Mesenteric fat pad (tissue), 1 donor: ENCODE data around the gene NUPR1. TPM values are rescaled to one million over a fixed set of nuclear protein-coding genes. Genes with fewer than 3 reads are reported as not detected.
"Not testable (repeated sequence)": the region's sequence is repeated elsewhere in the genome, so short reads cannot be mapped to it uniquely, and the experiment has no call there.

ENCODE experiments used
- DNase-seq: peaks from one replicate; pipeline ENCODE4 v3.0.0-alpha.2; 2020; ENCODE audit warnings: low spot score
- total RNA-seq: library from RNA; stranded (reverse); fragmentation: NEBNext Ultra II Directional; extraction: Animal tissue kit (Norgen Biotek cat#: 25700); gene quantifications from one replicate; pipeline ENCODE4 v1.2.1, GENCODE V29; 2021
- donor health status: DM: yes; HTN: yes; CAD: no.

NUPR1 gene
- total RNA-seq, 1 donor from 2014 or later: 116 TPM

- no peak for DNase-seq
Observed at GRCh38 chr16:28527985-28528384, 10.8 kb downstream of the NUPR1 start.

DNA sequence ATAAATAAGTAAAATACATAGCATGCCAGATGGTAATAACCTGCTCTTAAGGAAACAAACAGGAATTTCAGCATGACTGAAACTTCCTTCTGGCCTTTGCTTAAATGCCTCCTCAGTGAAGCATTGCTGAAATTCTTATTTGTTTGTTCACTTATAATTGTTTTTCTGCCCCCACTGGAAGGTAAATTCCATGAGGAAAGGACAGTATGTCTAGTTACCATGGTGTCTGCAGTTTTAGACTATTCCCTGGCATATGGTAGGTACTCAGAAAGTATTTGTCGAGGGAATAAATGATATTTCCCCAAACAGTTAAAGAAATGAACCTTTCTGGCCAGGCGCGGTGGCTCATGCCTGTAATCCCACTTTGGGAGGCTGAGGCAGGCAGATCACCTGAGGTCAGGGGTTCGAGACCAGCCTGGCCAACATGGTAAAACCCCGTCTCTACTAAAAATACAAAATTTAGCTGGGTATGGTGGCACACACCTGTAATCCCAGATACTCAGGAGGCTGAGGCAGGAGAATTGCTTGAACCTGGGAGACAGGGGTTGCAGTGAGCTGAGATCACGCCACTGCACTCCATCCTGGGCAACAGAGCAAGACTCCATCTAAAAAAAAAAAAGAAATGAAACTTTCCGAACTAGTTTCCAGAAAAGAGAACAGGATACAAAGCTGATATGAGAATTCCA lies 11.5 kb downstream of the NUPR1 start:
- not testable (repeated sequence) for DNase-seq

DNA sequence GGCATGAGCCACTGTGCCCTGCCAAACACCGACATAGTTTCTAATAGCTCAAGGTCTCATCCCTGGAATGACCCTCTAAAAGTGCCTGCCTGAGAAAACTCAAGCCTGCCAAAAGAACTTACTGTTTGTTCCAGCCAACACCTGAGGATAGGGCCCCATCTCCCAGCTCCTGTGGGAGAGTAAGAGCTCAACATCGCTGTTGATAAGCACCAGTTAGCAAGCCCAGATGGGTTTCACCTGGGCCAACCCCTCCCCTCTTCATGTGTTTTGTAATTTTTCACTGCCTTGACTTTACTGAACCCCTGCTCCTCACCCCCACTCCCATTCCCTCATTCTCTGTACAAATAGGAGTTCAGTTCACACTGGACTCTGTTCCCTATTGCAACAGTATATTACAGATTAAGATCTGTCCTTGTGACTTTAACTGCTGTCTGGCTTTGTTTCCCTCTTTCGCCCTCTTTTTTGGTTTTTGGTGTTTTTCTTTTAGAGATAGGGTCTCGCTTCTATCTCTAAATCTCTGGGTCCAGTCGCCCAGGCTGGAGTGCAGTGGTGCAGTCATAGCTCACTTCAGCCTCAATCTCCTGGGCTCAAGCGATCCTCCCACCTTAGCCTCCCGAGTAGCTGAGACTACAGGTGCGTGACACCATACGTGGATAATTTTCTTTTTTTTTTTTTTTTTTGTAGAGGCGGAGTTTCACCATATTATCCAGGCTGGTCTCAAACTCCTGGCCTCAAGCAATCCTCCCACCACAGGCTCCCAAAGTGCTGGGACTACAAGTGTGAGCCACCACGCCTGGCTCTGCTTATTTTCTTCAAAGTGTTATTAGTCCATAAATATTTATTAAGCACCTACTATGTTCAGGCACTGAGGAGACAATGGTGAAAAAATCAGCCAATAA lies 12.3 kb downstream of the NUPR1 start:
- no peak for DNase-seq

- no peak for DNase-seq
Observed at GRCh38 chr16:28524681-28525171, 14.0 kb downstream of the NUPR1 start.

- DNase-seq: no peak
Observed at GRCh38 chr16:28522792-28523191, 16.0 kb downstream of the NUPR1 start.

DNA sequence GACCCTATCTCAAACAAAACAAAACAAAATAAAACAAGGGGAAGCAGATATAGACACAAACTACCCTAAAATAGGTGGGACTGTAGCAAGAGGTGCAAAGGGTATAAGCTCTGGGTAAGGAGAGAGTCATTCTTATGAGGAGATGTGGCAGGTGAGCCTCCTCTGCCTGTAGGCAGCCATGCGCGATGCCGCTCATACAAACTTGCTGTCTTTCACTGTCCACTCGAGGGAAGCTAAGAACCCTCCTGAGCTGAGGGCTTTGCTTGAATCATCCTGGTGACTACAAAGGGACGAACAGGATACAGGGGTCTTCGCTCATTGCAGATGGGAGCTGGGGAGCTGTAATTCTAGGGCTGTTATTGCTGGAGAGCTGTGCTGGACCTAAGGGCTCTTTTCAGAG lies 17.3 kb downstream of the NUPR1 start:
- DNase-seq: no peak

DNA sequence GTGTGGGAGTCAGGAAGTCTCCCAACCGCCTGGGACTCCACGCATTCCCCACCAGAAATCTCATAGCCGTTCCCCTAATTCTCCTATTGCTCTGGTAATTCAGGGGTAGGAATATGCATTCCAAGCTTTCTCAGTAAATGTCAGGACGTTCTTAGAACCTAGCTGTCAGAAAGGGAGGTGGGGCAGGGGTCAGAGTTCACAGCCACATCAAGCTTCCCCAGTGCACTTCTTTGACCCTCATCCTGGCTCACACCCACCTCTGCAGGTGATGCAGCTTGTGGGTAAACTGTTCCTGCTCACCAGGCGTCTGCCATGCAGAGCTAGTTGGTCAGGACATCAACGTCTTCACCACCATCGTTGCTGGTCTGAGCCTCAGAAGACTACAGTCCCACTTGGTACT lies 18.1 kb downstream of the NUPR1 start:
- no peak for DNase-seq

DNA sequence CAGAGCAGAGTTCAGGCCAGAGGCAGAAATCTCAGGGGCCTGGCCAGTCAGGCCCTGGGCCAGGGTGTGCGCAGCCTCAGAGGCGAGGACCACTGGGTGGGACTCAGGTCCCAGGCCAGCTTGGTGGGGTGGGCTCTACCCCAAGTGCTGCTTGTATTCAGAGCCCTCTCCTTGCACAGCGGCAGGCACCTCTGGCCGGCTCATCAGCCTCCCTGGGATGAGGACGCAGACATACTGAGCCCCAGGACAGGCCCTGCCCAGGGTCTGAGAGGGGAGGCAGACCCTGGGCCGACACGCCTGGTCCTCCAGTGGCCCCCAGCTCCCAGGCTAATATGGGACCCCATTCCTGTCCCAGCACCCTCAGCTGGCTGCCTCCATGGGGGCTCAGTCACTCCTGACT lies 24.5 kb downstream of the NUPR1 start:
- DNase-seq: no peak

GRCh38 chr16:28513484-28514181 lies 25.1 kb downstream of the NUPR1 start:
- DNase-seq: no peak

DNA sequence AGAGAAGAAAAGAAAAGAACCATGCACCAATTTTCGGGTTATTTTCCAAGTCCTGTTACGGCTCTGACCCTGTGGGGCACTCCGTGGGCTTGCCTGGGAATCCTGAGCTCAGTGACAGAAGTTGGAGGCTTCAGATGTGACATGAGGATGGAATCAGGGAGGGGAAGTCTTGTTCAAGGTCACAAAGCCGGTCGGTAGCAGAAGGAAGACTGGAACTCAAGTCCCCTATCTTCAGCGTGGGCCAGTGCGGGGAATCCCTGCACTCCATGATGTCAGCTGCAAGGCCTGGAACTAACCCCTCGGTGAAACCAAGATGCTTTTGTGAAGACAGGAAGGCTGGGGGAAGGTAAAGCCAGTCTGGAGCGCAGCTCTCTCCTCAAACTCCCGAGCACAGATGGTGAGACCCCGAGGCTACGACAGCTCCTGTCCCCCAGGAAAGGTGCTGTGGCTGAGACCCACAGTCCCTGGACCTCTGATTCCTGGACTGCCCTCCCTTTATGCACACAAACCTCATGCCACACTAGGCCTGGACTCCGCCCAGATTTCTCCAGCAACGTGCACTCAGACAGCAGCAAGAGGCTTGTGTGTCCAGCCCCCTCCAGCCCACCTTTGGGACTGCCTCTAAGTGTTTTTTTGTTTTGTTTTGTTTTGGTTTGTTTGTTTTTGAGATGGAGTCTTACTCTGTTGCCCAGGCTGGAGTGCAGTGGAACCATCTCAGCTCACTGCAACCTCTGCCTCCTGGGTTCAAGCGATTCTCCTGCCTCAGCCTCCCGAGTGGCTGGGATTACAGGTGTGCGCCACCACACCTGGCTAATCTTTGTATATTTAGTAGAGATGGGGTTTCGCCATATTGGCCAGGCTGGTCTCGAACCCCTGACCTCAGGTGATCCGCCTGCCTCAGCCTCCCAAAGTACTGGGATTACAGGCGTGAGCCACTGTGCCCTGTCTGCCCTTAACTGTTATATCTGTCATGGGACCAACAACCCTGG lies 26.7 kb downstream of the NUPR1 start:
- no peak for DNase-seq

- DNase-seq: no peak
Observed at GRCh38 chr16:28511031-28511430, 27.7 kb downstream of the NUPR1 start.

GRCh38 chr16:28505489-28506137 lies 33.2 kb downstream of the NUPR1 start:
- no peak for DNase-seq

- DNase-seq: no peak
Observed at GRCh38 chr16:28504707-28505404, 33.9 kb downstream of the NUPR1 start.

DNA sequence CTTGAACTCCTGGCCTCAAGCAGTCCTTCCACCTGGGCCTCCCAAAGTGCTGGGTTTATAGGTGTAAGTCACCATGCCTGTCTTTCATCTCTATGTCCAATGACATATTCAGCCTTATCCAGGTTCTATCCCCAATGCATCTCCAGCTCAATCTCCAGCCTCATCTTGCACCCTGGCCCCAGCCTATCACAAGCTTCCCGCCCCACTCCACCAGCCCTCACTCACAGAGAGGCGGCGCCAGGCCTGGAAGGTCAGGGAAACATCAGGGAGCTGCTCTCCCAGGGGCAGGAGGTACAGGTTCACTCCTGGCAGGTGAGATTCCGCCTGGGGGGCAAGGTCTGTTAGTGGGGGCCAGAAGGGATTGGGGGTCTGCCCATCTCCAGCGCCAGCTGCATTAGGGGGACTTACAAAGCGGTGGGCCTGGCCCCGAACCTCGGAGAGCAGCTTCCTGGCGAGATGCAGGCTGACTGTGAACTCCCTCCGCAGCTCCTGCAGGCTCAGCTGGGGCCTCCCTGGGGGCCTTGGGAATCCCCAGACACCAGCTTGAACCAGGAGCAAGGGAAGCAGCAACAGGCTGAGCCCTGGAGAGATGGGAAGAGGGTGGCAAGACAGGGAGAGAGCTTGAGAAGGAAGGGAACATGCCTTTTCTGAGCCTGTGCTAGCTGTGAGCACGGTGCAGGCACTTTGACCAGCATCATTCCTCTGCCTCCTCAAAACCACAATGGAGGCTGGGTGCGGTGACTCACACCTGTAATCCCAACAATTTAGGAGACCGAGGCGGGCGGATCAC lies 35.1 kb downstream of the NUPR1 start:
- no peak for DNase-seq

DNA sequence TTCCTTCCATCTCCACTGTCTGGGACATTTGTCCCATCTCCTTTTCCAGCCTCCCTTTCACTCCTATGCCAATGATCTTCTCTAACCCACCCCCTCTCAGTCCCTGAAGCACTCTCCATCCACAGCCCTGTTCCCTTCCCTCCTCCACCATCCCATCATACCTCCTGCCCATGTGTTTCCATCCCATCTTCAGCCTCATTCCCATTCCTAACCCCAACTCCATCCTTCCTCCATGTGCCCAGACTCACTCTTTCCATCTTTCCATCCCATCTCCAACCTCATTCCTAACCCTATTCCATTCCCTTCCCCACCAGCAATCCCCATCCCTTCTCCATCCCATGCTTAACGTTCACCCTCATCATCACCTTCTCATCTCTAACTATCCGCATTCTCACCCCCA lies 36.5 kb downstream of the NUPR1 start:
- no peak for DNase-seq

DNA sequence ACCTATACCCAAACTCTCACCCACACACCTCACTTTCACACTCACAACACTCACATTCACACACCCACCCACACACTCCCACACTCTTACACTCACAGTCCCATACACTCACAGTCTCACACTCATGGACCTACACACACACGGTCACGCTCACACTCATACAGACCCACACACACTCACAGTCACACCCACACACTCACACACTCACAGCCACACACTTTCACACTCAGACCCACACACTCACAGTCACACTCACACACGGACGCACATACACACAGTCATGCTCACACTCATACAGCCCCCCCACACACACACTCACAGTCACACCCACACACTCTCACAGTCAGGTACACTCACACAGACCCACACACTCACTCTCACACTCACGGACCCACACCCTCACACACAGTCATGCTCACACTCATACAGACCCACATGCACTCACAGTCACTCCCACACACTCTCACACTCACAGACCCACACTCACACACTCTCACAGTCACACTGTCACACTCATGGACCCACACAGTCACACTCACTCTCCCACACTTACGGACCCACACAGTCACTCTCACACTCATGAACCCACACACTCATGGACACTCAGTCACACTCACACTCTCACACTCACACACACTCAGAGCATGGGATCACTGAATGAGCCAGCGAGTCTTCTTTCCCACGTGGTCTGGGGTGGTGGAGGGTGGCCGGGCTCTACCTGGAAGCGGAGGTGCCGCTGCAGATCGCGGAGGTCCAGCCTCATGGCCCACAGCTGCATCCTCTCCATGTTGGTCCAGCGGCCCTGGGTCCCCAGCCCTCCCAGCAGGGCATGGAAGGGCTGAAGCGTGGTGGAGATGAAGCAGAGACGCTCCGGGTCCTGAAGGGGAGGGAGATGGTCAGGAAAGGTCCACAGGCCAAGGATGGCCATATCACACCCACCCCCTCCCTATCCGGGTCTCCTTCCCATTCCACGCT lies 37.2 kb downstream of the NUPR1 start:
- no peak for DNase-seq

DNA sequence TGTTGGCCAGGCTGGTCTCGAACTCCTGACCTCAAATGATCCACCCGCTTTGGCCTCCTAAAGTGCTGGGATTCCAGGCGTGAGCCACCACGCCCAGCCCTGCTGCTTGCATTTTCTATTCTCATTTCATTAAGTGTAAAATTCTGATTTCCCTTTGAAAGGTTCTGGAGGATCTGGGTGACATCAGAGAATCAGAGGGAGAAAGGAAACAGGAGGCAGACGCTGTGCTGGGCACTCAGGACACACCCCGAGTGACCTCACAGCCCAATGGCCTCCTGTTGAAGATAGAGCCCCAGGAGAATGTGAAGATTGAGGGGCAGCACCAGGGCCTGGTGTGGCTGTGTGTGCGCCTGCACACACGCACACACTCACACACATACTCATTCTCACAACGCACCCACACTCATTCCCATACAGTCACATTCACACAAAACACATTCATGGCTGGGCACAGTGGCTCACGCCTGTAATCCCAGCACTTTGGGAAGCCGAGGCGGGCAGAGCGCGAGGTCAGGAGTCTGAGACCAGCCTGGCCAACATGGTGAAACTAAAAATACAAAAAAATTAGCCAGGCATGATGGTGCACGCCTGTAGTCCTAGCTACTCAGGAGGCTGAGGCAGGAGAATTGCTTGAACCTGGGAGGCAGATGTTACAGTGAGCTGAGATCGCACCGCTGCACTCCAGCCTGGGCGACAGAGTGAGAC lies 38.1 kb downstream of the NUPR1 start:
- DNase-seq: not testable (repeated sequence)
